ENCODE results near the gene SLC38A8.

Gene SLC38A8

GRCh38 chr16:84042308-84042878 lies at the start of gene SLC38A8:
SLC38A8 (minus strand) TSS chr16:84042795; CDS start chr16:84042157, 638 bp downstream.
- in situ Hi-C loops (cut with MboI; ENCODE audit: low sequenced_read_pairs) = no loop called here

- in situ Hi-C loops (cut with MboI; ENCODE audit: low sequenced_read_pairs) = no loop called here
Measured at GRCh38 chr16:84091460-84091859, 48.9 kb upstream of the SLC38A8 start.

- in situ Hi-C loops (cut with MboI; ENCODE audit: low sequenced_read_pairs) = no loop called here
Measured at GRCh38 chr16:84090211-84090610, 47.6 kb upstream of the SLC38A8 start.

- in situ Hi-C loops (cut with MboI; ENCODE audit: low sequenced_read_pairs) = no loop called here
Measured at GRCh38 chr16:84088695-84089395, 46.2 kb upstream of the SLC38A8 start.

GRCh38 chr16:84087466-84088151 lies 45.0 kb upstream of the SLC38A8 start:
- in situ Hi-C loops (cut with MboI; ENCODE audit: low sequenced_read_pairs) = no loop called here

GRCh38 chr16:84087001-84087400 lies 44.4 kb upstream of the SLC38A8 start:
- in situ Hi-C loops (cut with MboI; ENCODE audit: low sequenced_read_pairs) = no loop called here

GRCh38 chr16:84086341-84086740 lies 43.7 kb upstream of the SLC38A8 start:
- in situ Hi-C loops (cut with MboI; ENCODE audit: low sequenced_read_pairs) = no loop called here

- in situ Hi-C loops (cut with MboI; ENCODE audit: low sequenced_read_pairs) = no loop called here
Measured at GRCh38 chr16:84085773-84086172, 43.2 kb upstream of the SLC38A8 start.

- in situ Hi-C loops (cut with MboI; ENCODE audit: low sequenced_read_pairs) = no loop called here
Measured at GRCh38 chr16:84085271-84085667, 42.7 kb upstream of the SLC38A8 start.

GRCh38 chr16:84084570-84085270 lies 42.1 kb upstream of the SLC38A8 start:
- in situ Hi-C loops (cut with MboI; ENCODE audit: low sequenced_read_pairs) = no loop called here

- in situ Hi-C loops (cut with MboI; ENCODE audit: low sequenced_read_pairs) = no loop called here
Measured at GRCh38 chr16:84082835-84083569, 40.4 kb upstream of the SLC38A8 start.

- in situ Hi-C loops (cut with MboI; ENCODE audit: low sequenced_read_pairs) = no loop called here
Measured at GRCh38 chr16:84082110-84082509, 39.5 kb upstream of the SLC38A8 start.

GRCh38 chr16:84081446-84081989 lies 38.9 kb upstream of the SLC38A8 start:
- in situ Hi-C loops (cut with MboI; ENCODE audit: low sequenced_read_pairs) = no loop called here

GRCh38 chr16:84080813-84081212 lies 38.2 kb upstream of the SLC38A8 start:
- in situ Hi-C loops (cut with MboI; ENCODE audit: low sequenced_read_pairs) = no loop called here

- in situ Hi-C loops (cut with MboI; ENCODE audit: low sequenced_read_pairs) = no loop called here
Measured at GRCh38 chr16:84080378-84080777, 37.8 kb upstream of the SLC38A8 start.

- in situ Hi-C loops (cut with MboI; ENCODE audit: low sequenced_read_pairs) = no loop called here
Measured at GRCh38 chr16:84079664-84080063, 37.1 kb upstream of the SLC38A8 start.

- in situ Hi-C loops (cut with MboI; ENCODE audit: low sequenced_read_pairs) = no loop called here
Measured at GRCh38 chr16:84075376-84075775, 32.8 kb upstream of the SLC38A8 start.

- in situ Hi-C loops (cut with MboI; ENCODE audit: low sequenced_read_pairs) = loop anchor here (25.0 kb wide), 1 partner anchor 112 kb away; the partner anchor contains the start of genes NECAB2 and OSGIN1
Measured at GRCh38 chr16:84074721-84075120, 32.1 kb upstream of the SLC38A8 start.

- in situ Hi-C loops (cut with MboI; ENCODE audit: low sequenced_read_pairs) = loop anchor here (25.0 kb wide), 1 partner anchor 110 kb away; the partner anchor contains the start of genes NECAB2 and OSGIN1
Measured at GRCh38 chr16:84072014-84072413, 29.4 kb upstream of the SLC38A8 start.

GRCh38 chr16:84071121-84071520 lies 28.5 kb upstream of the SLC38A8 start:
- in situ Hi-C loops (cut with MboI; ENCODE audit: low sequenced_read_pairs) = loop anchor here (25.0 kb wide), 1 partner anchor 109 kb away; the partner anchor contains the start of genes NECAB2 and OSGIN1

Data from hTERT RPE-1 (cell line).